GM21576 (cell line): ENCODE measurements around the gene LDLRAD4.
"Not testable (repeated sequence)": the region's sequence is repeated elsewhere in the genome, so short reads cannot be mapped to it uniquely, and the experiment has no call there.

ENCODE experiments used
- ATAC-seq: cut with Tn5 transposase; IDR thresholded peaks from one replicate; pipeline ENCODE4 v1.9.1; 2021; ENCODE audit warnings: mild to moderate bottlenecking, moderate library complexity; ENCODE audit not compliant: unreplicated experiment

LDLRAD4 gene

DNA sequence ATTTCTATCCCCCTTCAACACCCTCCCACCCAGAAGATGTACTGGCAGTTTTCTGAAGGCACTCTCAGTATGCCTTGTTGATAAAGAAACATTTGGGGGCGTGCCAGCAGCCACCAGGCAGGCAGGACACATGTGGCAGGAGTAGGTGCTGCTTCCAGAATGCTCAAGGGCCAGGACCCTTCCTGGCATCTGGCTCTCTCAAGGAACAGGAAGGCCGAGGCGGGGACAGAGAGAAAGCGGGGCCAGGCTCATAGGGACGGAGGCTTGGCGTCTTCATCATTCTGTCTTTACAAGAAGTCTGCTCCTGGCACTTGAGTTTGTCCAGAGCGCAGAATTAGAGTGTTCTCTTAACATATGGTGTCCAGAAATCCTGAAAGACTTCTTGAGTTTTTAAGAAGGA is 386.2 kb downstream of the LDLRAD4 start:
- ATAC-seq: no peak

DNA sequence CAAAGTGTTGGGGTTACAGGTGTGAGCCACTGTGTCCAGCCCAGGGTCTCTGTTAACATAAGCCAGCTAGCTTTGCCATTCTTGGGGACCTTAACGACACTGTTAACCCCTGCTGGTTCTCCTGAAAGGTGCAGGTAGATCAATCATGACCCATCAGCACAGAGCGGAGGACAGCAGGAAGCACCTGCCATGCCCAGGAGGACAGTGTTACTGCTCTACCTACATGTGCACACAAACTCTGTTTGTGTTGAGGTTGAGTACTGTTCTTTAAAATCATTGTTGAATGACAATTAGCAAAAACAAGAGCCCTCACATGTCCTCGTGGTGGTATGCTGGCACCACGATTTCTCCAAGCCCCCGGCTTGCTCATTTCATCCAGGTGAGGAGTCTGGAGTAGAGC is 386.9 kb downstream of the LDLRAD4 start:
- no peak for ATAC-seq

DNA sequence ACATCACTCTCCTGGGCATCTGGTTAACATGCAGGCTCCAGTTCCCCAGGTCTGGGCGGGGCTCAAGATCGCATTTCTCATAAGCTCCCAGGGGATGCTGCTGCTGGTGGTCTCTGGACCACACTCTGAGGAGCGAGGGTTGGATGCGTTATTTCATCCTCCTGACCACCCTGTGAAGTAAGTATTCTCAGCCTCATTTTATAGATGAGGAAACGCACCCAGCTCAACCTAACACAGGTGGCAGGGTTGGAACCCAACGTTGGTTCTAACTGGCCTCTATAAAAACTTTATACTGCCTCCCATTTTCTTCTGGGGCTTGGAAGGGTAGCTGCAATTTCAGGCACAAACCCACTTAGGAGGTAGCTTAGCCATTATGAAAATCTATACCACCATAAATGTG is 387.3 kb downstream of the LDLRAD4 start:
- no peak for ATAC-seq

DNA sequence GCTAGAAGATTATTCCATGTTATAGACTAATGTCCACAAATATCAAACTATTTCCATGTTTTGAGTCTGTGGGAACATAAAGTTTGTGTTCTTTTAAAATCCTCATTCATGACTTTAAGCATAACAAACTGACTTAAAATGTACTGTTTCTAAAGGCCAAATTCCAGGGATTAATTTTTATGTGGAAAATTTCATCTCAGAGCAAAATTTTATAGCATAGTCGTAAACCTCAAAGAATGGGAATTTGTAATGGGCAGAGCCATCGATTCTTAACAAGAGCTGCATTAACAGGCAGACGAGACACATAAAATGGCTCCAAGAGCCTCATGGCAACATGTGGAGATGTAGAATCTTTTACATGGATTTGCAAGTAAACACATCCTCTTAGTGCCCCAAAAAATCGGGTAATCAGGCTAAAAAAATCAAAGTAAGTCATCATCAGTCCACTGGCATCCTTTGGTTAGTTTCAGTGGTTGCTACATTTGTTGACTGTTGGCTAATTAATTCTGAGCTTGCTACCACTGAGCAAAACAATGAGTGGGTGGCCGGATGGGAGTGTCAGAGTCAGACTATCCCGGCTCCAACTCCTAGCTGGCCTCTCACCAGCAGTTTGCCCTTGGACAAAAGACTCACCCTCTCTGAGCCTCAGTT is 388.2 kb downstream of the LDLRAD4 start:
- no peak for ATAC-seq

DNA sequence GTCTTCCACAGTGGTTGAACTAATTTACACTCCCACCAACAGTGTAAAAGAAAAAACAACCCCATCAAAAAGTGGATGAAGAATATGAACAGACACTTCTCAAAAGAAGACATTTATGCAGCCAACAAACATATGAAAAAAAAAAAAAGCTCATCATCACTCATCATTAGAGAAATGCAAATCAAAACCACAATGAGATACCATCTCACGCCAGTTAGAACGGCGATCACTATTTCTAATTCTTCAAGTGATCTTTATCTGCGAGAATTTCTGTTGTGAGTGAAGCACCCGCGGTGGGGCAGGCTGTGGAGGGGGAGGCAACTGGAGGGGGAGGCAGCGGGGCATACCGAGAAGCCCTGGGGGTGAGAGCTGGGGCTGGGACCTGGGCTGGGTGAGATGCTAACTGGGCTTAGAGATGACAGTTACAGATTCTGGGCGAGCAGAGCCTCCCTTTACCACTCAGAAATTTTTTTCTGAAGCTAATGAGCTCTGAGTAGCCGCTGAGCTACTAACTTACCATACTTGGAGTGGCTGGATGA is 389.5 kb downstream of the LDLRAD4 start:
- not testable (repeated sequence) for ATAC-seq

DNA sequence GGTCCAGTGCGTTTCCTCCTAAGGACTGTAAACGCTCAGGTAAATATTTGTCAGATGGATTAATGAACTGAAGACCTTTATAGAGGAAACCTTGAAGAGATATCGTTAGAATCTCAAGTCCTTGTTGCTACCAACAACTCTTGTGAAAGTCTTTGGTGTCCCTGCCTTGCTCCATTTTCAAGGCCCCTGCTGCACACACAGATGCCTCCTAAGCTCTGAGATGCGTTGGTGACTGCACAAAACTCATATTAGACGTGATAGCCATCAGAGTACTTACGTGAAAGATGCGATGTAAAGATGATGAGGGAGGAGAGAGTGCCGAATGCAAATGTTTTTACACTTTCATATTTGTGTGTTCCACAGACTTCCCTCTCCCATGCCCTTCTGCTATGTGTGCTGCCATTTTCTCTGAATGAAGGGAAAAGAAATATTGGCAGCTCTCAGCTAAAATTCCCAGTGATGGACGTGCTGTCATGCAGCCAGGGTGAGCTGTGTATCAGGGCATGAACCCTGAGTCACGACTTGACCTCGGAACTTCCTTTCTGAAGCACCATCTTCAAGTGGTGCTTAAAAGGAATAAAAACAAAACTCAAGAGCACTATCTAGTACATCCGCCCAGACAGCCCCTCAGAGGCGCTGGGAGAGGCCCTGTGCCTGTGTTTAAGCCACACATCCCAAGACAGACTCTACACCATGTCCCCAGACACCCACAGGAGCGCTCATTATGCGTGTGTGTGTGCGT is 390.4 kb downstream of the LDLRAD4 start:
- no peak for ATAC-seq

DNA sequence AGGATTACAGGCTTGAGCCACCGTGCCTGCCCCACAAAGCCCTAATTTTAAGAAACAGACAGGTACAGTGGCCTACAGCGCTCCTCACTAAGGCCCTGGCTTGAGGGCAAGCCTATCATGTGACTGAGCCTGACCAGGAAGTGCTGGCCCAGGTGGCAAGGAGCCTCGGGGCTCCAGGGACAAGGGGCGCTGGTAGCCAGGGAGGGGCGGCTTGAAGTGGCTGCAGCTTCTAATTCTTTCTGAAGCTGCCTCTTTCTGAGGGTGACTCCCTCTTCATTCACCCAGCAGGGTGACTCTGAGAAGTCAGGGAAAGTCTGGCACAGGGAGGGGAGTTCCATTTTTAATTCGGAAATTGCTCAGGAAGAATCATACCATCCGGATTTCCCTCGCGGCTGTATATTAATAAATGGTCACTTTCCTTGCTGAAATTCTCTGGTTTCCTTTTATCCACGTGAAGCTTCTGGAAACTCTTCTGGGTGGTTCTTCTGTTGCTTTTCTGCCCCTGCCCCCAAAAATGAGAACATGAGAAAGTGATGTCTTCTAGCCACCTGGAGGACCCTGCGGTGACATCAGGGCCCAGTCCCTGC is 392.1 kb downstream of the LDLRAD4 start:
- no peak for ATAC-seq

DNA sequence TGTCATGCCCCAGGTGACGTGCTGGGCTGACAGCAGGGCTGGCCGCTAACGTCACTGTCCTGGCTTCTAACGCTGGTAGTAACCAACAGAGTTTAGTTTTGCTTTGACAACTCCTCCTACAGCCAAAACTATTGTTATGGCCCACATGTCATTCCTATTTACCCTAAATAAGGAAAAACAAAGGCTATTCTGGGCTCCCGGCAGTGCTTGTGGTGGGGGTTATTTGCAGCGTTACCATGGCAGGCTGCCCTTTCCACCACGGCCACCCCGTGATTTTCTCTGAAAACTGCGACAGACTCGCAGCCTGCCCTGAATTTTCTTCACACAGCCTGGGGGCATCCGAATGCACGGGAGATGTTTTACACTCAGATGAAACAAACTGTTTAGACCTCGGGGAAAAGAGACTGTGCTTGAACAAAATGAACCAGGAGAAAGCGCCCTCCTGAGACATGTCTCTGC is 392.6 kb downstream of the LDLRAD4 start:
- peak; percentile 39 for ATAC-seq

DNA sequence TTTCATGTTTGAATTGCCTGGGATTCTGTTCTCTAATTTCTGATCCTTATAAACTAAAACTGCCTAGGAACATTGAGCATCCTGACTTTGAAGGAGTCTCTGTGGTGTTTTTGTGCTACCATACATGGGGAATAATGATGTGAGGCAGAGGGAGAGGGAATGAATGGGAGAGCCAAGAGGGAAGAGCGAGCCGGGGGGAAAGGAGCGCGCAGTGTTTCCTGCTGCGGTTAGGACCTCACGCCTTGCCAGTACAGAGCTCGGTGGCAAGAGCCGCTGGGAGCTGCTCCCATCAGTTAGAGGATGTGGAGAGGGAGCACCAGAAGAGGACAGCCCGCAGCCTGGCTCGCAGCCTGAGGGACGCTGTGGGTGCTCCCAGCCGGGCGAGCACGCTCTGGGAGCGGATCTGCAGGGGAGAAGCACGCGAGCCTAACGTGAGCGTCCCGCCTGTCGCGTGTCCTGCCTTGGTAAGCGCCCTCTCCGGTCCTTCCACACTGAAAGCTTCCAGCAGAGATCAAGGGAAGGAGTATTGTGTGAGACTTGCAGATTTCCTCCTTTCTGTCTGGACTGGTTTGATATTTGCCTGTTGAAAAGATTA is 393.1 kb downstream of the LDLRAD4 start:
- peak; percentile 0 for ATAC-seq

DNA sequence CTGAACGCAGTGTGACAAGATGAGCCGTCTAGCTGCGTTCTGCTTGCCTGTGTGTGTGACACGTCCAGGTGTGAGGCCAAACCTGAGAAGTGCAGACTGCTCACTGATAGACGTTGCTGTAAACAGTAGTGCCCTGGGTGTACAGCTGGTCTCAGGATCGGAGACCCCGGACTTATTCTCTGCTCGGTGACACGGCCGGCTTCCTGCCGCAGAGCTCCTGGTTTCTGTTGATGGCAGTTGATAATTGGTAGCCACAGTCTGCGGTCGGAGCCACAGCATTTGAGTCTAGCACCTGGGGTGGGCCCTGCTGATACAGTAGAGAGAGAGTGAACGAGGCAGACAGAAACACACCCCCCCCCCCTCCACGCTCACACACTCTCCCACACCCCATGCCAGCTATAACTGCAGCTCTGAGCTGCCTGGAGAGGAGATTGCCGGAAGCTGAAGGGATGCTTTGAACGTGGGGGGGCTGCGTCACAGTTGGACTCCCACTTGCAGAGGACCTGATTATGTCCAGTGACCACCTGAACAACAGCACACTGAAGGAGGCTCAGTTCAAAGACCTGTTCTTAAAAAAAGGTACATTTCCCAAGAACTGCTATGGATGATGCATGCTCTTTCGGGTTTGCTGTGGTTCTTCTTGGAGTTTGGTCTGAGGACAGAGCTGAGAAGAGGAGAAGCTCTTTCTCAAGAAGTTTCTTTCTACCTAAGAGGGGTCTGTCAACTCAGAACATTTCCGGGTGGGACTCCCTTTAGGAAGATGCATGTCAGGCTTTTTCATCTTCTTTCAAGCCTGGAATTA is 393.8 kb downstream of the LDLRAD4 start:
- peak; percentile 47 for ATAC-seq

DNA sequence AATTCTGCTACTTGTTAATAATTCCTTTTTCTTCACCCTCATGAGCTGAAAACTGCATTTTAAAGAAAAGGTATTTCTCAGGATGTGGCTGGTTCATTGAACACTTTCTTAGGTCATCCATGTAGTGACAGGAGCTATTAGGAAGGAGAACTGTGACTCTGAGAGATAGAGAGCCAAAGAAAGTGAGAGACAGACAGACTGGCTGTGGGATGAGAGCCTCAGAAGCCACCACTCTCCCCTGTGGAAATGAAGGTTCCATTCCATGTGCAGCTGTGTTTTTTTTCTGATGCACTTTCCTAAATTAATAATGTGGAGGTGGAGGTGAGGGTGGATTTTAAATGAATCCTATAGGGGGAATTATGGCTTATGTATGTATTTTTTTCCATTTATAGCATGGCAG is 394.5 kb downstream of the LDLRAD4 start:
- no peak for ATAC-seq

DNA sequence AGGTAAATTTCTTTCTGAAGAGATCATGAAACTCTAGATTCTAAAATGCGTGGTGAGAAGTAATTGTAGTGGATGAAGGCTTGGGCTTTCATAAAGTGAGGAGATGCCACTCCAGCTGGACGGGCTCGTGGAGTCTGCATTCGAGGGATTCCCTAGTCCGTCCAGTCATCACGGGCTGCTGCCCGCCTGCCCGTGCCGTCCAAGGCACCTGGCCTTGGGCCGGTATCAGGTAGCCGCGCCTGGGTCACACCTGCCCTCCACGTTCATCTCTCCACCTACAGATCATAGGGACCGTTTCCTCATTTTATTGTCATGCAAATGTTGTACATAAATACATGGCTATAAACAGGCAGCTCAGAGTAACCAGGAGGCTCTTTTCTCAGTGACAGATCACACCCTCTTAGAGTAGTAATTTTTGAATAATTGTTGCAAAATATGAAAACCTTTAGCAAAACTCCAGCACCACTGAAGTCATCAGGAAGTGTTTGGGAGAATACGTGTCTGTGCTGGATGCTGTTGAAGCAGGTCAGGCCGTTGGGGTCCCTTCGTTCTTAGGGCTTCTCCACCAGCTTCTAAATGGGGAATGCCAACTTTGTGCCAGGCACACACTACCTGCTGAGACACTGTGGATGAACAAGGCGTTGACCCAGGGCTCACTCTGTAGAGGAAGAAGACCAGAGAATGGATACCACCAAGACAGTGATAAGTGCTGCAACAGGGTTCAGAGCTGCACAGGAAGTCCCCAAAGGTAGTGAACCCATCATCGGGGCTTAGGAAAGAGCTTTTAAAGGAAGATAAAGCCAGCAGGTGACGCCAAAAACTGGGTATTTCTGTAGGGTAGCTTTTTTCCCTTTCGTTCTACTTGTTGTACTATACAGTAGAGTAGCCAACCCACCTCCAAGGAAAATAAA is 395.3 kb downstream of the LDLRAD4 start:
- ATAC-seq: no peak

DNA sequence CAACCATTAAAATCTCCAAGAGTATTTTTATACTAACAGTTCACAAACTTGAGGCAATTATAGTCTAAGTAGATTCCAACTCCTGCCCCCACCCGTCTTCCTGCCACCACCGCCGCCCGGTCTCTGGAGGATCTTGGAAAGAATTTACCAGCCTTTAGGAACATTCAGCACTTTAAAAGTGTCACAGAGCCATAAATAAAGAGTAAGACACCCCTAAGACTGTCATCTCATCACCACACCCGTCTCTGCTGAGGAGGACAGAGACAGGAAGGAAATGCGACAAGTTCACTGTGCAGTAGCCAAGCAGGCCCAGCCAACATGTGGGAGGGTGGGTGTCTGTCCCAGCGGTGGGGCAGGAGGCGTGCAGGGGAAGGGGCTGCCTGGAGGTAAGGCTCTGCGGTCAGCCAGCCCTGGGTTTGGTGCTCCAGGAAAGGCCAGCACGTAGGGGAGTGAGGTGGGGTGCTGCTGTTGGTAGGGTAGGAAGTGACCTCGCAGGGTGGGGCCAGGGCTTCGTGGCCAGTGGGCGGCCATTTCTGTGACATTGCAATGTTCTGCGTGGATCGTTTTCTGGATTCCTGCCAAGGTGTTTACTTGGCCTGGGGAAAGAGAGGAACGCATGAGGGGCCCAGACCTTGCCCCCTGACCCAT is 396.2 kb downstream of the LDLRAD4 start:
- no peak for ATAC-seq

DNA sequence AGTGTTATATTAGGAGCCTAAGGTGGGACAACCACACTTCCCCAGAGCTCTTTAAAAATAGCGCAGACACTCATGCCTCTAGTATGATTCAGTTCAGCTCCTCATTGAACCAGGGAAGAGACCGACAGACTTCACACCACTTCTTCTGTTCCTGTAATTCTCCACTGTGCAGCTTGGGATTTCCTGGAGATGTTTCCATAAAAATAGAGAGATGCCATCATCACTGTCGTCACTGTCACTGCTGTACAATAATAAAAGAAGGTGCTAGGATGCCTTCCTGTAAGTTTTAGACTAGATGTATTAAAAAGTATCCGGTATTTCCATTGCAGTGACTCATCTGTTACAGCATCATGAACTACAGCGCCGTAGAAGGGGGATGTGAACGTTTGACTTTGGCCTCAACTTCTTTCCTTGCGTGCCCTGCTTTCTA is 396.9 kb downstream of the LDLRAD4 start:
- ATAC-seq: no peak

DNA sequence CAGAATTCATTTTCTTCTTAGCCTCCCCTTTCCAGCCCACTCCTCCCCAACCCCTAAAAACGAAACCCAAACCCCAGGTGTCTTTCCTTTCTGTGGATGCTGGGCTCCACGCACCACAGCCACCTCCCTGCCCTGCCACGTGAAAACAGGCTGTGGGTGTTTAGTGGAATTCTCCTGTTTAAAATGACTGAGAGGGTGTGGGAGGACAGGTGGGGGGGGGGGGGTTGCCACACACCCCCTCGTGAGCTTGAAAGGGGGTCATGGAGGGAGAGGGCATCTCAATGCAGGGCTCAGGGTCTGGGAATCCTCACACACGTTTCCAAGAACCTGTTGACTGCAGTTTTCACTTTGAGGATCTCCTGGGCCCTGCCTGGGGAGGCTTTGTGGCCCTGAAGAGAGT is 397.5 kb downstream of the LDLRAD4 start:
- ATAC-seq: no peak

DNA sequence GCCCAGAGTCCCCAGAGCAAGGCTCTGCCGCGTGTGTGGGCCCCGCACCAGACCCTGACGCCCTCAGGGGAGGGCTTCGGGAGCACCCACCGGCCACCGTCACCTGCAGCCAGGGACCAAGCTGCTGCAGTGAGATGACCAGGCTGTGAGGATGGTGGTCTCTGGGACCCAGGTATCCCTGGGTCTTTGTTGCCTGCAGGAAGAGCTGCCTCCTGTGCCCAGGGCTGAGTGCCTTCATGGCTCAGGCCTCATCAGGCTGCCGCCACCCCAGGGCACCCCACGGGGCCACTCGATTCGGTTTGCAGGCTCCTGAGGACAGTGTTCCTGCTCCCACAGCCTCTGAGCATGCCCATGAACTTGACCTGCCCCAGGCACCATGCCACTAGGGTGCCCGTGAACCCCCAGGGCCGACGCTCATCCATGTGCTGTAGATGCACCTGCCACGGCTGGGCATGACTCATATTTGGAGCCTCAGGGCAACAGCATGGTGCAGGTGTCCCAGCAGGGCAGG is 398.0 kb downstream of the LDLRAD4 start:
- ATAC-seq: no peak

DNA sequence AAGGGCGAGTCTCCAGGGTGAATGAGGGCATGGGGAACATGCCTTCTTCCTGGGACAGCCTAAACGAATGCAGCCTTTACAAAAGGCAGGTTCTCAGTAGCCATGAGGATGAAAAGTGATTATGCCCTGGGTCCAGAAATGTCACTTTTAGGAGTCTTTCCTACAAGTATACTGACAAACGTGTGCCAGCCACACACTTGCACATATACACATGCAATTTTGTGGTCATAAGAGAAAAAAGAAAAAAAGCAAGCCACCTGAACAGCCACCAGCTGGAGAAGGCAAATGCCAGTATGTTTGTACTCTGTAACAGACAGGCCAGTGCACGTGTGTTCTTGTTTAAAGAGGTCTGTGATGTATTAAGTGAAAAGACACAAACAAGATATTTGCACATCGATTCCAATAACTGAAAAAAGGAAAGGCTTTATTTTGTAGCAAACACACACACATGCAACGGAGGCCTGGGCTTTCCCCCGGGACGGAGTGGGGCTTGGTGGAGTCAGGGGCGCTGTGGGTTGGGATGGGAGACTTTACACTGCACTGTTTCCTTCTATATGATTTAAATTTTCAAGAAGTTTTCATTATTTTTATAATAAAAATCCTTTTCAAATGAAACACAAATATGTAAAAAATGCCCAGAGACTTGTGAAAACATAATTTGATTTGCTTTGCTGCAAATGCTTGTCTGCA is 399.4 kb downstream of the LDLRAD4 start:
- ATAC-seq: no peak

DNA sequence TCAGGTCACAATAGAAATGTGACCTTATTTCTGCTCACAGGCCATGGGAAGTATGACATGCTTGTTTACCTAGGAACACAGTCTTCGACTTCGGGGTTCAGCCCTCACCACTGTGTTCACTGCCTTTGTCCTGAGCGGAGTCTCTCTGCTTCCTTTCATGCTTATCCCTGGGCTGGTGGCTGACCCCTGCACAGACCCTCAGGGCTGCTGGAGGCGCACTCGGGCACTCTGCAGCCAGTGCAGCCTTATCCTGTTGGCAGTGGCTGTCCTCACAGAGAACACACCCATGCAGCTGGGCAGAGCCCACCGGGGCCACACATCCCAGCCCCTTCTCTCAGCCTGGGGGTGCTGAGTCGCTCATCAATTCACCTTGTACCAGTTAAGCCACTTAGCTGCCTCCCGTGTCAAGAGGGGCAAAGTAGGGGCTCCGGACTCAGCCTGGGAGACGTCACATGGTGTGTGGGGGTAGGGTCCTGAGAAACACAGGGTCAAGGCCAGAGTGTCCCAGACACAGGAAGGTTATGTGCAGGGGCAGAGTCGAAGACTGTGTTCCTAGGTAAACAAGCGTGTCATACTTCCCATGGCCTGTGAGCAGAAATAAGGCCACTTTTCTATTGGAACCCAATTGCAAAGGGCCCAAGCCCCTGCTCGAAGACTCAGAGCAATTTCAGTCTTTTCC is 400.3 kb downstream of the LDLRAD4 start:
- no peak for ATAC-seq
